ENCODE data around the gene LBHD1. TPM values are rescaled to one million over a fixed set of nuclear protein-coding genes. Genes with fewer than 3 reads are reported as not detected.

Gene LBHD1
- total and polyA plus RNA-seq, 2 donors from 2014 or later, result 5.3 to 7.9 TPM

GRCh38 chr11:62665075-62665598, 6.9 kb downstream of the LBHD1 start, which contains the start of the genes C11orf98 and CSKMT:
Gene C11orf98, minus strand, starts transcription at chr11:62665210. Its CDS starts 41 bp downstream, at chr11:62665169.
Gene CSKMT, plus strand, starts transcription at chr11:62665312. Its CDS starts 568 bp downstream, at chr11:62665880.
- Histone ChIP-seq H3K9ac (ENCODE audit: low read length in 3 of 3) (peak within 1 kb of the TSS; percentile 73 to 93 (median 90)), H3K27ac (ENCODE audit: low read depth in 2 of 2, low read length in 2 of 2) (peak within 1 kb of the TSS; percentile 79 to 89), H3K9me3 (ENCODE audit: control insufficient read depth in 2 of 3, insufficient read depth in 1 of 3, low read length in 3 of 3) (no peaks in the 10 kb centered on the region), H3K27me3 (ENCODE audit: control insufficient read depth, insufficient read depth, low read length) (no peaks in the 10 kb centered on the region), H3K4me3 (ENCODE audit: low read length in 3 of 3) (peak within 1 kb of the TSS; percentile 87 to 94 (median 93)), H3K4me1 (ENCODE audit: control insufficient read depth in 2 of 3, insufficient read depth in 2 of 3, low read depth in 1 of 3, low read length in 3 of 3) (peaks cover 2 to 16% (median 11%) of the 10 kb centered on the region in 3 donors), H3K36me3 (ENCODE audit: control insufficient read depth in 2 of 3, insufficient read depth in 3 of 3, low read length in 3 of 3) (no peaks in the 10 kb centered on the region)
- FAIRE-seq, result no peak
- intact Hi-C loops (cut with DNase I), result no loop called here
- TF ChIP-seq CTCF (IDR thresholded peaks at IDR 0.05; ENCODE audit: borderline replicate concordance, extremely low read depth, insufficient read depth), result no peak
- DNase-seq, result peak; percentile 97 to 98 (median 98)

GRCh38 chr11:62664405-62665074, 7.5 kb downstream of the LBHD1 start:
- intact Hi-C loops (cut with DNase I), result no loop called here
- DNase-seq (peak; percentile 80 to 87 (median 85)), FAIRE-seq (no peak)

GRCh38 chr11:62656796-62657429, 15.2 kb downstream of the LBHD1 start:
- Histone ChIP-seq H3K4me1 (ENCODE audit: control insufficient read depth in 2 of 3, insufficient read depth in 2 of 3, low read depth in 1 of 3, low read length in 3 of 3) (peaks cover 0 to 4% (median 4%) of the 10 kb centered on the region in 3 donors), H3K9me3 (ENCODE audit: control insufficient read depth in 2 of 3, insufficient read depth in 1 of 3, low read length in 3 of 3) (no peaks in the 10 kb centered on the region), H3K36me3 (ENCODE audit: control insufficient read depth in 2 of 3, insufficient read depth in 3 of 3, low read length in 3 of 3) (no peaks in the 10 kb centered on the region), H3K27ac (ENCODE audit: low read depth in 2 of 2, low read length in 2 of 2) (no peak overlapping the region), H3K27me3 (ENCODE audit: control insufficient read depth, insufficient read depth, low read length) (no peaks in the 10 kb centered on the region), H3K9ac (ENCODE audit: low read length in 3 of 3) (no peak overlapping the region), H3K4me3 (ENCODE audit: low read length in 3 of 3) (no peak overlapping the region)
- peak in 1 of 5 donors; percentile 15 for DNase-seq
- no peak for TF ChIP-seq CTCF (IDR thresholded peaks at IDR 0.05; ENCODE audit: borderline replicate concordance, extremely low read depth, insufficient read depth)
- intact Hi-C loops (cut with DNase I), result no loop called here
- FAIRE-seq, result no peak

More at GRCh38 chr11:62664405-62665074, 7.5 kb downstream of the LBHD1 start:
- H3K36me3 ChIP-seq (ENCODE audit: control insufficient read depth in 2 of 3, insufficient read depth in 3 of 3, low read length in 3 of 3), result no peaks in the 10 kb centered on the region
- peaks cover 2 to 16% (median 11%) of the 10 kb centered on the region in 3 donors for H3K4me1 ChIP-seq (ENCODE audit: control insufficient read depth in 2 of 3, insufficient read depth in 2 of 3, low read depth in 1 of 3, low read length in 3 of 3)
- H3K9ac ChIP-seq (ENCODE audit: low read length in 3 of 3), result peak overlapping the region; percentile 14 to 93 (median 68)
- no peaks in the 10 kb centered on the region for H3K27me3 ChIP-seq (ENCODE audit: control insufficient read depth, insufficient read depth, low read length)
- no peaks in the 10 kb centered on the region for H3K9me3 ChIP-seq (ENCODE audit: control insufficient read depth in 2 of 3, insufficient read depth in 1 of 3, low read length in 3 of 3)
- peak overlapping the region; percentile 77 to 93 (median 87) for H3K4me3 ChIP-seq (ENCODE audit: low read length in 3 of 3)
- H3K27ac ChIP-seq (ENCODE audit: low read depth in 2 of 2, low read length in 2 of 2), result peak overlapping the region; percentile 79 to 82
- TF ChIP-seq CTCF (IDR thresholded peaks at IDR 0.05; ENCODE audit: borderline replicate concordance, extremely low read depth, insufficient read depth), result no peak
